ENCODE results near the gene STK24. TPM values are rescaled to one million over a fixed set of nuclear protein-coding genes. Genes with fewer than 3 reads are reported as not detected.

The STK24 gene
- total RNA-seq, 3 donors from 2014 or later: 61.3 to 149 (median 71.9) TPM

DNA sequence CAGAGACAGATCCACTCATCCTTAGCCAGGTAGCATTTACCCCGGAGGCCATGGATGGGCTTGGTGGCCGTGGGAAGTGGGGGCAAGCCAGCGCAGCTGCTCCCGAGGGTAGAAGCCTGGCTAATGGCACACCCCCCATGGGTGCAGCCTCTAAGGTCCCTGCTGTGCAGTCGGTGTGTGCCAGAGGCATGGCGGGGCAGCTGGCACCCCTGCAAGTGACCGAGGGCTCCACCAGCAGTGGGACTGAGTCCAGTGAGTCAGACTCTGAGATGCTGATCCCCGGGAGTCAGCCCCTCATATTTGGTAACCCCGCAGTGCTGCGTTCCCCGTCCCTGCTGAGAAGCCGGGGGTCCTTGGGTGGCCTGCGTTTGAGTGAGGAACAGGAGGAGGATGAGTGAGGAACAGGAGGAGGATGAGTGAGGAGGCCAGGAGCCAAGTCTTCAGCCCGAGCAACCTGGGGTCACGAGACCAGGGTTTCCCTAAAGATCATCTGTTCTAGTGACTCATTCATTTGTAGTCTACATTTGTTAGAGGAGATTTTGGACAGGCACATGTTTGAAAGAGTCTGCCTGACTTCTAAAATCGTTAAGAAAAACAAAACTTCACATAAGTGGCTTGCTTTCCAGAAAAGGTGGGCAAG, 180.7 kb downstream of the STK24 start:
- no peaks in the 10 kb centered on the region for H3K36me3 ChIP-seq
- H3K27ac ChIP-seq: peak overlapping the region in 1 of 2 donors; percentile 6
- no peaks in the 10 kb centered on the region for H3K27me3 ChIP-seq
- no peak for TF ChIP-seq POLR2A (IDR thresholded peaks at IDR 0.05)
- TF ChIP-seq, protein P1, sequence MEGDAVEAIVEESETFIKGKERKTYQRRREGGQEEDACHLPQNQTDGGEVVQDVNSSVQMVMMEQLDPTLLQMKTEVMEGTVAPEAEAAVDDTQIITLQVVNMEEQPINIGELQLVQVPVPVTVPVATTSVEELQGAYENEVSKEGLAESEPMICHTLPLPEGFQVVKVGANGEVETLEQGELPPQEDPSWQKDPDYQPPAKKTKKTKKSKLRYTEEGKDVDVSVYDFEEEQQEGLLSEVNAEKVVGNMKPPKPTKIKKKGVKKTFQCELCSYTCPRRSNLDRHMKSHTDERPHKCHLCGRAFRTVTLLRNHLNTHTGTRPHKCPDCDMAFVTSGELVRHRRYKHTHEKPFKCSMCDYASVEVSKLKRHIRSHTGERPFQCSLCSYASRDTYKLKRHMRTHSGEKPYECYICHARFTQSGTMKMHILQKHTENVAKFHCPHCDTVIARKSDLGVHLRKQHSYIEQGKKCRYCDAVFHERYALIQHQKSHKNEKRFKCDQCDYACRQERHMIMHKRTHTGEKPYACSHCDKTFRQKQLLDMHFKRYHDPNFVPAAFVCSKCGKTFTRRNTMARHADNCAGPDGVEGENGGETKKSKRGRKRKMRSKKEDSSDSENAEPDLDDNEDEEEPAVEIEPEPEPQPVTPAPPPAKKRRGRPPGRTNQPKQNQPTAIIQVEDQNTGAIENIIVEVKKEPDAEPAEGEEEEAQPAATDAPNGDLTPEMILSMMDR (IDR thresholded peaks at IDR 0.05): no peak
- no peak for DNase-seq (ENCODE audit: low spot score in 2 of 2)
- intact Hi-C loops (cut with DNase I; ENCODE audit: low total_unique reads): no loop called here
- no peaks in the 10 kb centered on the region for H3K9me3 ChIP-seq
- no peaks in the 10 kb centered on the region for H3K4me1 ChIP-seq
- no peak overlapping the region for H3K4me3 ChIP-seq

Other genes starting within 250 kb of the STK24 start
- 1 to 10 TPM in 1 of 3 donors, not detected in 2; 1.3 TPM for gene SLC15A1, start 175.6 kb upstream of the STK24 start, total RNA-seq

All from breast epithelium (tissue), 4 donors.